ENCODE data around the gene S100A7. TPM values are rescaled to one million over a fixed set of nuclear protein-coding genes. Genes with fewer than 3 reads are reported as not detected.
"Not testable (repeated sequence)": the region's sequence is repeated elsewhere in the genome, so short reads cannot be mapped to it uniquely, and the experiment has no call there.

Gene S100A7
- total RNA-seq, 1 donor from 2014 or later = not detected

GRCh38 chr1:153478692-153479618, 18.5 kb upstream of the S100A7 start:
- ATAC-seq (no peak), DNase-seq (no peak)
- intact Hi-C loops (cut with micrococcal nuclease) = no loop called here

- intact Hi-C loops (cut with micrococcal nuclease) = no loop called here
- no peak for ATAC-seq
- no peak for DNase-seq
Measured at GRCh38 chr1:153478047-153478691, 17.7 kb upstream of the S100A7 start.

- intact Hi-C loops (cut with micrococcal nuclease) = no loop called here
- DNase-seq = no peak
- ATAC-seq = no peak
Measured at GRCh38 chr1:153476491-153477093, 16.1 kb upstream of the S100A7 start.

GRCh38 chr1:153475282-153475681, 14.8 kb upstream of the S100A7 start:
- ATAC-seq = no peak

GRCh38 chr1:153474347-153474746, 13.9 kb upstream of the S100A7 start:
- intact Hi-C loops (cut with micrococcal nuclease) = no loop called here
- no peak for ATAC-seq
- DNase-seq = no peak

More at GRCh38 chr1:153475282-153475681, 14.8 kb upstream of the S100A7 start:
- DNase-seq = no peak
- intact Hi-C loops (cut with micrococcal nuclease) = no loop called here

- DNase-seq = no peak
- intact Hi-C loops (cut with micrococcal nuclease) = no loop called here
- ATAC-seq = no peak
Measured at GRCh38 chr1:153470707-153471106, 10.3 kb upstream of the S100A7 start.

- ATAC-seq (no peak), DNase-seq (no peak)
- intact Hi-C loops (cut with micrococcal nuclease) = no loop called here
Measured at GRCh38 chr1:153466908-153467307, 6.5 kb upstream of the S100A7 start.

GRCh38 chr1:153465811-153466636, 5.6 kb upstream of the S100A7 start:
- ATAC-seq (peak; percentile 61), DNase-seq (peak; percentile 62)
- intact Hi-C loops (cut with micrococcal nuclease) = no loop called here

- DNase-seq; intact Hi-C loops (cut with micrococcal nuclease); ATAC-seq: not testable (repeated sequence)
Measured at GRCh38 chr1:153462741-153463140, 2.3 kb upstream of the S100A7 start.

- DNase-seq (no peak), ATAC-seq (no peak)
- intact Hi-C loops (cut with micrococcal nuclease) = no loop called here
Measured at GRCh38 chr1:153459655-153460054, 796 bp downstream of the S100A7 start.

- intact Hi-C loops (cut with micrococcal nuclease) = no loop called here
- ATAC-seq = no peak
- no peak for DNase-seq
Measured at GRCh38 chr1:153456396-153456795, 4.1 kb downstream of the S100A7 start.

- DNase-seq; intact Hi-C loops (cut with micrococcal nuclease); ATAC-seq: not testable (repeated sequence)
Measured at GRCh38 chr1:153448851-153449250, 11.6 kb downstream of the S100A7 start.

- no peak for ATAC-seq
- intact Hi-C loops (cut with micrococcal nuclease) = no loop called here
- DNase-seq = no peak
Measured at GRCh38 chr1:153447498-153448170, 12.8 kb downstream of the S100A7 start.

GRCh38 chr1:153444078-153444477, 16.4 kb downstream of the S100A7 start:
- ATAC-seq = no peak
- DNase-seq = no peak
- intact Hi-C loops (cut with micrococcal nuclease) = no loop called here

- ATAC-seq (no peak), DNase-seq (no peak)
- intact Hi-C loops (cut with micrococcal nuclease) = no loop called here
Measured at GRCh38 chr1:153443486-153443885, 17.0 kb downstream of the S100A7 start.

GRCh38 chr1:153441238-153441755, 19.2 kb downstream of the S100A7 start:
- DNase-seq (no peak), ATAC-seq (no peak)
- intact Hi-C loops (cut with micrococcal nuclease) = no loop called here

GRCh38 chr1:153439273-153439672, 21.2 kb downstream of the S100A7 start:
- ATAC-seq = no peak
- intact Hi-C loops (cut with micrococcal nuclease) = no loop called here
- DNase-seq = no peak

- DNase-seq (no peak), ATAC-seq (no peak)
- intact Hi-C loops (cut with micrococcal nuclease) = no loop called here
Measured at GRCh38 chr1:153438599-153438998, 21.9 kb downstream of the S100A7 start.
